GM12801 (cell line): ENCODE results near the gene GFPT2.

Experiments used
- CTCF ChIP-seq: IDR thresholded peaks from one replicate; pipeline ENCODE4 v1.5.1; 2011; ENCODE audit warnings: control low read depth; ENCODE audit not compliant: insufficient read length; ENCODE audit errors: extremely low read depth

Gene GFPT2

GRCh38 chr5:180299526-180299925, 53.6 kb downstream of the GFPT2 start:
- no peak for TF ChIP-seq CTCF

GRCh38 chr5:180297587-180298282, 55.4 kb downstream of the GFPT2 start:
- no peak for TF ChIP-seq CTCF

- TF ChIP-seq CTCF = no peak
Measured at GRCh38 chr5:180296771-180297170, 56.4 kb downstream of the GFPT2 start.

GRCh38 chr5:180294913-180295555, 58.1 kb downstream of the GFPT2 start:
- no peak for TF ChIP-seq CTCF

GRCh38 chr5:180294411-180294810, 58.7 kb downstream of the GFPT2 start:
- no peak for TF ChIP-seq CTCF

- TF ChIP-seq CTCF = no peak
Measured at GRCh38 chr5:180291943-180292831, 60.9 kb downstream of the GFPT2 start, which contains the start of gene MAPK9. Gene MAPK9, minus strand, starts transcription at chr5:180292083. Its CDS starts 11,522 bp downstream, at chr5:180280561.
